Ishikawa (cell line): Measurements from ENCODE around the gene SIRPB1.

Experiments
- CEBPB ChIP-seq: IDR thresholded peaks from 2 replicates; pipeline ENCODE4 v1.6.1; 2012
- CREB1 ChIP-seq: IDR thresholded peaks from 2 replicates; pipeline ENCODE4 v1.6.1; 2012; ENCODE audit warnings: low read depth
- EGR1 ChIP-seq: IDR thresholded peaks from 2 replicates; pipeline ENCODE4 v1.6.1; 2012
- EP300 ChIP-seq: IDR thresholded peaks from 2 replicates; pipeline ENCODE4 v1.6.1; 2012; ENCODE audit warnings: borderline replicate concordance
- FOXM1 ChIP-seq: IDR thresholded peaks from 2 replicates; pipeline ENCODE4 v1.6.1; 2012; ENCODE audit warnings: low read depth, borderline replicate concordance
- NFIC ChIP-seq: IDR thresholded peaks from 2 replicates; pipeline ENCODE4 v1.6.1; 2012
- RAD21 ChIP-seq: IDR thresholded peaks from 2 replicates; pipeline ENCODE4 v1.6.1; 2012; ENCODE audit warnings: low read depth
- TAF1 ChIP-seq: IDR thresholded peaks from 2 replicates; pipeline ENCODE4 v1.6.1; 2012; ENCODE audit warnings: low read depth, mild to moderate bottlenecking
- TCF12 ChIP-seq: IDR thresholded peaks from 2 replicates; pipeline ENCODE4 v1.6.1; 2012; ENCODE audit warnings: low read depth
- TEAD4 ChIP-seq: IDR thresholded peaks from 2 replicates; pipeline ENCODE4 v1.6.1; 2012
- YY1 ChIP-seq: IDR thresholded peaks from 2 replicates; pipeline ENCODE4 v1.6.1; 2012; ENCODE audit warnings: low read depth
- ZBTB7A ChIP-seq: IDR thresholded peaks from 2 replicates; pipeline ENCODE4 v1.6.1; 2012; ENCODE audit warnings: low read depth
- TF ChIP-seq, protein P1 (sequence below): IDR thresholded peaks from 2 replicates; pipeline ENCODE4 v1.6.1; 2012
- TF ChIP-seq, protein P2 (sequence below): IDR thresholded peaks from 2 replicates; pipeline ENCODE4 v1.6.1; 2012; ENCODE audit warnings: low read depth, mild to moderate bottlenecking
- TF ChIP-seq, protein P3 (sequence below): IDR thresholded peaks from 2 replicates; pipeline ENCODE4 v1.6.1; 2012

The SIRPB1 gene

DNA sequence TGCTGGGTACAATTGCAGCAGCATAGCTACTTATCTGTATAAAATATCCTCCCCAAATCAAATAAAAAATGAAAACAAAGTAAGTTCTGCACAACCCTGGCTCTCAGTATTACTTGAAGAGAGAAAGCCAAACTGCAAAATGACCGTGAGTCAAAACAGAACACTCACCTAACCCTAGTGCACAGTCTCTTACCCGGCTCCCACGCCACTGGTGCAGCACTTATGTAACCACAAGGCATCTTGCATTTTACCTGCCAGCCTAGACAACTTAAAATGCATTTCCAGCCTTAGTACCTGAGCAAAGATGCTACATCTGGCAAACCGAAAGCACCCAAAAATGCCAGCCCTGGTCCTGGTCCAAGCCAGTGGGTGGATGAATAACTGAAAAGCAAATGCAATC lies 12.4 kb upstream of the SIRPB1 start:
- no peak for TF ChIP-seq ZBTB7A
- TF ChIP-seq TAF1: no peak
- no peak for TF ChIP-seq CEBPB

DNA sequence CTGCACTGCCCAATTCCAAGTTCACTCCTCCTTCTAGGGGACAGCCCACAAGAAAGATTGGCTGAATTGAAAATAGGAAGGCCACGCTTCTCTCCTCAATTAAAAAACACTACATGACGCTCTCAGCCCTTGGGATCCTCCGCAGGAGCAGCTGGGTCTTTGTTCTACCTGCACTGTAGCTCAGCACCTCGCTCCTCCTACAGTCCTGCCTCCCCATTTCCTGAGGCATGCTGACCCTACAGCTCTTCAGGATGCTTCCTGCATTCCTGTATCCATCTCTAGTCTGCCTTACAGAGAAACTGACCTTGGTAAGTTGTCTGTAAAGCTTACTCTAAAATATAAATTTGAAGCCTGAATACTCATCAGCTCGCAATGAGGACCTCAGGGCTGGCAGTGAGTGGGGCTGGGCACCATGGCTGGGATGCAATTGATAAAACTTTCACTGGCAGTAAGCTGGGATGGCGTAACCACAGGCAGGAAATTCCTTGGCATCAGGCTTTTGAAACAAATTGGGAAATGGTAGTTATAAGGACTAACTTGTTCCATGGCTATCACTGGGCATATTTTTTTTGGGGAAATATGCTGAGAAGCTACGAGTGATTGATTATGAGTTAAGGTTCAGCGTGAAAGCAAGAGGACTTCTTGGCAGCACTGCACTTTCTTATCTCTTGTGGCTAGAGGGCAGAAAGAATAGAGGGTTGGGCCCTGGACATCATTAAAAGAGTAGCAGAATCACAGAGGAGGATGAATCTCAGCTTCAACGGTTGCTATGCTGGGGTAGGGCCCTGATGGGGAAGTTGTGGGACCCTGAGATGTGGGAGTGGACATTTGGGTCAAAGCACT lies 11.7 kb upstream of the SIRPB1 start:
- TF ChIP-seq NFIC (no peak), TAF1 (no peak), ZBTB7A (no peak), RAD21 (no peak), CREB1 (no peak), TCF12 (no peak), CEBPB (no peak), TEAD4 (no peak), FOXM1 (no peak), YY1 (no peak), EP300 (no peak), EGR1 (no peak)
- TF ChIP-seq, protein P1, sequence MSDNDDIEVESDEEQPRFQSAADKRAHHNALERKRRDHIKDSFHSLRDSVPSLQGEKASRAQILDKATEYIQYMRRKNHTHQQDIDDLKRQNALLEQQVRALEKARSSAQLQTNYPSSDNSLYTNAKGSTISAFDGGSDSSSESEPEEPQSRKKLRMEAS: no peak
- TF ChIP-seq, protein P2, sequence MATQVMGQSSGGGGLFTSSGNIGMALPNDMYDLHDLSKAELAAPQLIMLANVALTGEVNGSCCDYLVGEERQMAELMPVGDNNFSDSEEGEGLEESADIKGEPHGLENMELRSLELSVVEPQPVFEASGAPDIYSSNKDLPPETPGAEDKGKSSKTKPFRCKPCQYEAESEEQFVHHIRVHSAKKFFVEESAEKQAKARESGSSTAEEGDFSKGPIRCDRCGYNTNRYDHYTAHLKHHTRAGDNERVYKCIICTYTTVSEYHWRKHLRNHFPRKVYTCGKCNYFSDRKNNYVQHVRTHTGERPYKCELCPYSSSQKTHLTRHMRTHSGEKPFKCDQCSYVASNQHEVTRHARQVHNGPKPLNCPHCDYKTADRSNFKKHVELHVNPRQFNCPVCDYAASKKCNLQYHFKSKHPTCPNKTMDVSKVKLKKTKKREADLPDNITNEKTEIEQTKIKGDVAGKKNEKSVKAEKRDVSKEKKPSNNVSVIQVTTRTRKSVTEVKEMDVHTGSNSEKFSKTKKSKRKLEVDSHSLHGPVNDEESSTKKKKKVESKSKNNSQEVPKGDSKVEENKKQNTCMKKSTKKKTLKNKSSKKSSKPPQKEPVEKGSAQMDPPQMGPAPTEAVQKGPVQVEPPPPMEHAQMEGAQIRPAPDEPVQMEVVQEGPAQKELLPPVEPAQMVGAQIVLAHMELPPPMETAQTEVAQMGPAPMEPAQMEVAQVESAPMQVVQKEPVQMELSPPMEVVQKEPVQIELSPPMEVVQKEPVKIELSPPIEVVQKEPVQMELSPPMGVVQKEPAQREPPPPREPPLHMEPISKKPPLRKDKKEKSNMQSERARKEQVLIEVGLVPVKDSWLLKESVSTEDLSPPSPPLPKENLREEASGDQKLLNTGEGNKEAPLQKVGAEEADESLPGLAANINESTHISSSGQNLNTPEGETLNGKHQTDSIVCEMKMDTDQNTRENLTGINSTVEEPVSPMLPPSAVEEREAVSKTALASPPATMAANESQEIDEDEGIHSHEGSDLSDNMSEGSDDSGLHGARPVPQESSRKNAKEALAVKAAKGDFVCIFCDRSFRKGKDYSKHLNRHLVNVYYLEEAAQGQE: no peak
- TF ChIP-seq, protein P3, sequence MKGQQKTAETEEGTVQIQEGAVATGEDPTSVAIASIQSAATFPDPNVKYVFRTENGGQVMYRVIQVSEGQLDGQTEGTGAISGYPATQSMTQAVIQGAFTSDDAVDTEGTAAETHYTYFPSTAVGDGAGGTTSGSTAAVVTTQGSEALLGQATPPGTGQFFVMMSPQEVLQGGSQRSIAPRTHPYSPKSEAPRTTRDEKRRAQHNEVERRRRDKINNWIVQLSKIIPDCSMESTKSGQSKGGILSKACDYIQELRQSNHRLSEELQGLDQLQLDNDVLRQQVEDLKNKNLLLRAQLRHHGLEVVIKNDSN: no peak

DNA sequence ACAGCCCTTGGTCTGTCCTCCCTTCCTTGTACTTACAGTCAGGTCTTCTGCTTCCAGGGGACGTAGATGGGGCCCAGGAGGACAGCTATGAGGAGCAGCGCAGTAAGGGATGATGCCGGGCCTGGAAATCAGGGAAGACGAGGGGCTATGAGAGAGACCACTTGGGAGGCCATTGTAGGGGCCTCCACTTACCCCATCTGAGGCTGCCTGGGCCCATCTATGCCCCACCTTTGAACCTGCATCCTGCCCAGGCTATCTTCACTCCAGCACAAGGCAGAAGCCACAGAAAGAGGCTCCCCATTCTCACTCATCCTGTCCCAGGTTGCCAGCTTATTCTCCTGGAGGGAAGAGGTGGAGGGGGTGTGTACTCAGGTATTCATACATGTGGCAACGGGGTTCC lies 10.4 kb upstream of the SIRPB1 start:
- TF ChIP-seq, protein P1: no peak
- no peak for TF ChIP-seq YY1
- no peak for TF ChIP-seq FOXM1
- TF ChIP-seq RAD21: no peak
- TF ChIP-seq EP300: no peak
- no peak for TF ChIP-seq ZBTB7A
- no peak for TF ChIP-seq TCF12
- no peak for TF ChIP-seq NFIC
- no peak for TF ChIP-seq EGR1

DNA sequence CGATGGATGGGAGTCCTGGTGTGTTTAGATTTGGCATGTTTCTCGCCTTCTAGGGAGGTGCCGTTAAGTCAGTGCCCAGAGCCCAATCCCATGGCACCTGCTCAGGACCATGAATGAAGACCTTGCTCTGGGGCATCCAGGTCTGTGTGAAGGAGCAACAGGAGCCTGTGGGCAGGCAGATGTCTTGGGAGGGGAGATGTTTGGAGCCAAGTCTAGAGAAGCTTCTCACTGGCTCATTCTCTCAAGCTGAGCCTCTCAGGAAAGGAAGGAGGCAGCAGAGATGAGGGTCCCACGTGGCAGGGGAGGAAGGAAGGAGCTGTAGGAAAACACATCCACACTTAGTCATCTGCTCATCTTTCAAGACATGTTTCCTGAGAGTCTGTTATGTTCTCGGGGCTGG lies 9.5 kb upstream of the SIRPB1 start:
- TF ChIP-seq FOXM1 (no peak), CREB1 (no peak), EP300 (no peak), RAD21 (no peak), NFIC (no peak), CEBPB (no peak), TEAD4 (no peak), EGR1 (no peak), TAF1 (no peak), TCF12 (no peak), ZBTB7A (no peak)
- TF ChIP-seq, protein P2: no peak
- TF ChIP-seq, protein P1: no peak

DNA sequence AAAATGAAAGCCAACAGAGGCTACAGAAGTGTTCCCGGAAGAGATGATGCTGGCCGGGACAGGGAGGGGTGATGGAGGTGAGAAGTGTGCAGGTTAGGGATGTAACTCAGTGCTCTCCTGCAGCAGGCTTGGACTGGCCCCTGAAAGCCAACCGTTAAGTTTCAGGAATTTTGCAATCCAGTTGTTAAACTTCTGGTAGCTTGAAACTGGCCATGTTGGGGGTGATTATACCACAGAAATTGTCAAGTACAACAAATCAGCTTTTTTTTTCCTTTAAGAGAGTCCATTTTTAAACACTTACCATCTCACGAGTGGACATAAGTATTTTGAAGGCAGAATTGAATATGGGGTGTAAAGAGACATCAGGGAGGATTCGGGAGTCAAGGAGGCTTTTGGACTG lies 8.8 kb upstream of the SIRPB1 start:
- TF ChIP-seq EP300 (no peak), TCF12 (no peak), ZBTB7A (no peak), NFIC (no peak), TEAD4 (no peak), YY1 (no peak), FOXM1 (no peak), EGR1 (no peak), CREB1 (no peak), RAD21 (no peak), CEBPB (no peak), TAF1 (no peak)
- TF ChIP-seq, protein P1: no peak
- TF ChIP-seq, protein P3: no peak
- TF ChIP-seq, protein P2: no peak
